Right lobe of liver (tissue), 4 donors: ENCODE measurements around the gene REST.

Experiments used
- CTCF ChIP-seq, 4 donors: fragments of 200-600 bp in 3 of 4; fragments of 450-650 bp in 1 of 4; IDR thresholded peaks; one replicate each; pipeline versions ENCODE4 v1.5.1 to v1.8.0; 2016 to 2022; ENCODE audit warnings: antibody characterized with exemption in 4 of 4, mild to moderate bottlenecking in 2 of 4
- POLR2A ChIP-seq: fragments of 450-650 bp; IDR thresholded peaks from one replicate; pipeline ENCODE4 v1.6.1; 2017; ENCODE audit warnings: antibody characterized with exemption, mild to moderate bottlenecking
- donor health status: DM: no; HTN: no; CAD: no.
- donor health status: DM: no; HTN: no; CAD: no.
- donor health status: DM: no; HTN: yes; CAD: no.

GRCh38 chr4:56986952-56987351 is 79.3 kb downstream of the REST start:
- no peak for TF ChIP-seq POLR2A
- TF ChIP-seq CTCF (IDR thresholded peaks at IDR 0.05): no peak
